ENCODE measurements around the gene PTRHD1. TPM values are rescaled to one million over a fixed set of nuclear protein-coding genes. Genes with fewer than 3 reads are reported as not detected.

PTRHD1 gene
- total and polyA plus RNA-seq, 2 experiments from 2014 or later: 27.5 to 46.2 TPM

DNA sequence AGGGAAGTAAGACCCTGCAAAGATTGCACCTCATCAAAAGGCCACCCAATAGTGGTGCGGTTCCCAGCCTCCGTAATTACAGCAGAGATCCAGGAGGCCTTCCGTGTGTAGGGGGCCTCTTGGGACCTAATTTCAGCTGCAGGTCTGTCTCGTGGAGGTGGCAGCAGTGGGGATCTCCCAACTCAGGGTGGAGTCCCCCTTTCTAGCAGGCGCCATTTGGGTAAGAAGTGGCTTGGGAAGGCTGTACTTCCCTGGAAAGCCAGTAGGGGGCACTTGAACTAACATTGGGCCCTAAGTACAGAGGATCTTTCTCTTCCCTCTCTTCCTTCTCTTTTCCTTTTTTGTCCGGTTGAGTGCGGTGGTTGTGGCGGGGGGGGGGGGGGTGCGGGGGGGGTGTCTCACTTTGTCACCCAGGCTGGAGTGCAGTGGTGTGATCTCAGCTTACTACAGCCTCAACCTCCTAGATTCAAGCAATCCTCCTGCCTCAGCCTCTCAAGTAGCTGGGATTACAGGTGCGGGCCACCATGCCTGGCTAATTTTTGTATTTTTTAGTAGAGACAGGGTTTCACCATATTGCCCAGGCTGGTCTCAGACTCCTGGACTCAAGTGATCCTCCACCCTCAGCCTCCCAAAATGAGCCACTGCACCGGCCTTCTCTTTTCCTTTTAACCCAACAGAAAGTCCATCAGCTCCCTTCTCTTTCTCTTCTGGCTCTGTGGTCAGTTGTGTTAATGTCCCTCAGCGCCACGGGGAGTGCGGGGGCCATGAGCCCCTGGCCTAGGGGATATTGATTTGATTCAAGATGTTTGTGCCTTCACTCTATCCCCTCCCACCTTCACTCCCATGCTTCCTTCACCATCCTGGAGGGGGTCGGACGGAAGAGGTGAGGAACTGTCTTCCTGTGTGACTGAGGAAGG lies 32.0 kb upstream of the PTRHD1 start:
- Histone ChIP-seq H3K4me1 (ENCODE audit: insufficient read depth) (no peaks in the 10 kb centered on the region), H3K9me3 (ENCODE audit: low read depth) (no peaks in the 10 kb centered on the region), H3K4me2 (ENCODE audit: unreplicated experiment) (no peak overlapping the region), H4K20me1 (ENCODE audit: insufficient read depth) (no peaks in the 10 kb centered on the region), H3F3A (ENCODE audit: insufficient read depth) (no peaks in the 10 kb centered on the region), H3K36me3 (ENCODE audit: low read depth) (no peaks in the 10 kb centered on the region), H3K9ac (no peak overlapping the region), H3K79me2 (ENCODE audit: insufficient read depth) (no peaks in the 10 kb centered on the region), H3K27ac (no peak overlapping the region), H3K9me2 (ENCODE audit: insufficient read depth) (no peaks in the 10 kb centered on the region), H2AFZ (no peak overlapping the region), H3K27me3 (replicated peaks; ENCODE audit: insufficient read depth) (no peaks in the 10 kb centered on the region), H3K4me3 (no peak overlapping the region)
- TF ChIP-seq EZH2 (IDR thresholded peaks at IDR 0.05; ENCODE audit: insufficient read depth, poor library complexity, severe bottlenecking) (no peak), EZH2phosphoT487 (IDR thresholded peaks at IDR 0.05; ENCODE audit: insufficient read depth, low read depth) (no peak)
- in situ Hi-C loops (cut with MboI): loop anchor here (10.0 to 25.0 kb wide), 2 partner anchors 312 to 420 kb away; no protein-coding TSS in a partner anchor
- DNase-seq: no peak
- 89 to 91% methylated on average over 16 of the region's 16 CpGs for WGBS, 2 experiments (ENCODE audit: low coverage in 1 of 2, low lambda C conversion rate in 2 of 2, missing lambda C conversion rate in 2 of 2)

DNA sequence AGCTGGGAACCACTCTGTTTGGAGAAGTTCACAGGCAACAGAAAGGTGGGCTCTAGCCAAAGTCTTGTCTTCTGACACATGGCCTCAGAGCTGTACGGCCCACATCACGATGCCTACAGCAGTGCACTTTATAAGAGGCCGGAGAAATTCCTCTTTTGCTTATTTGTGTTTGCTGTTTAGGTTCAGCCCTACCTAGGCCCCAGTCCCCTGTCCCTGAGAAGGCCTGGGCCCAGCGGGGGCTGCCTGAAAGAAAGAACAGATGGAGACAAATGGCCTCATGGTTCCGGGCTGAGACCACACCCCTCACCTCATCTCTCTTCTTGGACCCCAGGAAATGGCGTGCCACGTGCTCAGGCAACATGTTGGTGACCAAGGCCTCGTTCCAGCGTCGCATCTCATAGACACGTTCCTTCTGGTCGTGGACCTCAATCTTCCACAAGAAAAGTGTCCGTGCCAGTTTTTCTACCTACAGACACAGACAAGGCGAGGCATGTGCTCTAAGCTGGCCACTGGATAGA lies 30.9 kb upstream of the PTRHD1 start:
- WGBS, 2 experiments (ENCODE audit: low coverage in 1 of 2, low lambda C conversion rate in 2 of 2, missing lambda C conversion rate in 2 of 2): 96 to 97% methylated on average over 14 of the region's 14 CpGs
- H3K9me3 ChIP-seq (ENCODE audit: low read depth): no peaks in the 10 kb centered on the region
- no peaks in the 10 kb centered on the region for H3K4me1 ChIP-seq (ENCODE audit: insufficient read depth)
- no peaks in the 10 kb centered on the region for H3K79me2 ChIP-seq (ENCODE audit: insufficient read depth)
- H3K4me3 ChIP-seq: no peak overlapping the region
- no peak overlapping the region for H3K9ac ChIP-seq
- H3K36me3 ChIP-seq (ENCODE audit: low read depth): no peaks in the 10 kb centered on the region
- in situ Hi-C loops (cut with MboI): loop anchor here (10.0 kb wide), 1 partner anchor 419 kb away; no protein-coding TSS in a partner anchor
- no peak for DNase-seq
- H3F3A ChIP-seq (ENCODE audit: insufficient read depth): no peaks in the 10 kb centered on the region
- no peak overlapping the region for H3K4me2 ChIP-seq (ENCODE audit: unreplicated experiment)
- no peak overlapping the region for H3K27ac ChIP-seq
- TF ChIP-seq EZH2phosphoT487 (IDR thresholded peaks at IDR 0.05; ENCODE audit: insufficient read depth, low read depth) (no peak), EZH2 (IDR thresholded peaks at IDR 0.05; ENCODE audit: insufficient read depth, poor library complexity, severe bottlenecking) (no peak)
- no peaks in the 10 kb centered on the region for H4K20me1 ChIP-seq (ENCODE audit: insufficient read depth)
- no peaks in the 10 kb centered on the region for H3K9me2 ChIP-seq (ENCODE audit: insufficient read depth)
- no peak overlapping the region for H2AFZ ChIP-seq
- no peaks in the 10 kb centered on the region for H3K27me3 ChIP-seq (replicated peaks; ENCODE audit: insufficient read depth)

DNA sequence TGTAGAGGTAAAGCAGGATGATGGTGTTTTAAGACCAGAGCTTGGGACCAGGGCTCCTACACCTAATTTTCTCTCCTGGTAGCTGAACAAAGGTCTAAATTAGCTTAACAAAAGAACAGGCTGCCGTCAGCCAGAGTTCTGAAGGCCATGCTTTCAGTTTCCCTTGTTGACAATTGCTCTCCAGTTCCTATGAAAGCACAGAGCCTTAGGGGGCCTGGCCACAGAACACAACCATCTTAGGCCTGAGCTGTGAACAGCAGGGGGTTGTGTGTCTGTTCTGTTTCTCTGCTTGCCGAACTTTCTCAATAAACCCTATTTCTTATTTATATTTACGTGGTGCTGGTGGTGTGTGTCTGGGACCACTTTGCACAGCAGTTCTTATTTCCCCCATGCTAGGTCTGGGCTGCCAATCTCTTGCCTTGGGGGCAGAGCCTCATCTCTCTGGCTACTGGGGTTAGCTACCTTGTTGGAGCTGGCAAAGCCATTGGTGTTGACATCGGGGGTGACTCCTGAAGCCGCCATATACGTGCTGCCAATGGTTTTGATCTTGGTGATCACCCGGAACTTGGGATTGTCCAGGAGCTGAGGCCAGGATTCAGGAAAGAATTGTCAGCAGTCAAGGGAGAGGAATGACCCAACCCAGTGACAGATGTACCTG lies 29.0 kb upstream of the PTRHD1 start:
- in situ Hi-C loops (cut with MboI): loop anchor here (10.0 kb wide), 1 partner anchor 417 kb away; no protein-coding TSS in a partner anchor
- Histone ChIP-seq H3K9me3 (ENCODE audit: low read depth) (no peaks in the 10 kb centered on the region), H3K4me1 (ENCODE audit: insufficient read depth) (peaks cover 4% of the 10 kb centered on the region), H3K4me3 (no peak overlapping the region), H3K9me2 (ENCODE audit: insufficient read depth) (no peaks in the 10 kb centered on the region), H3F3A (ENCODE audit: insufficient read depth) (no peaks in the 10 kb centered on the region), H3K27ac (no peak overlapping the region), H3K27me3 (replicated peaks; ENCODE audit: insufficient read depth) (no peaks in the 10 kb centered on the region), H4K20me1 (ENCODE audit: insufficient read depth) (no peaks in the 10 kb centered on the region), H3K9ac (no peak overlapping the region), H3K79me2 (ENCODE audit: insufficient read depth) (no peaks in the 10 kb centered on the region), H3K36me3 (ENCODE audit: low read depth) (no peaks in the 10 kb centered on the region), H3K4me2 (ENCODE audit: unreplicated experiment) (no peak overlapping the region), H2AFZ (no peak overlapping the region)
- WGBS, 2 experiments (ENCODE audit: low coverage in 1 of 2, low lambda C conversion rate in 2 of 2, missing lambda C conversion rate in 2 of 2): 88 to 89% methylated on average over 7 of the region's 7 CpGs
- DNase-seq: no peak
- TF ChIP-seq EZH2 (IDR thresholded peaks at IDR 0.05; ENCODE audit: insufficient read depth, poor library complexity, severe bottlenecking): no peak
- TF ChIP-seq EZH2phosphoT487 (IDR thresholded peaks at IDR 0.05; ENCODE audit: insufficient read depth, low read depth): no peak

DNA sequence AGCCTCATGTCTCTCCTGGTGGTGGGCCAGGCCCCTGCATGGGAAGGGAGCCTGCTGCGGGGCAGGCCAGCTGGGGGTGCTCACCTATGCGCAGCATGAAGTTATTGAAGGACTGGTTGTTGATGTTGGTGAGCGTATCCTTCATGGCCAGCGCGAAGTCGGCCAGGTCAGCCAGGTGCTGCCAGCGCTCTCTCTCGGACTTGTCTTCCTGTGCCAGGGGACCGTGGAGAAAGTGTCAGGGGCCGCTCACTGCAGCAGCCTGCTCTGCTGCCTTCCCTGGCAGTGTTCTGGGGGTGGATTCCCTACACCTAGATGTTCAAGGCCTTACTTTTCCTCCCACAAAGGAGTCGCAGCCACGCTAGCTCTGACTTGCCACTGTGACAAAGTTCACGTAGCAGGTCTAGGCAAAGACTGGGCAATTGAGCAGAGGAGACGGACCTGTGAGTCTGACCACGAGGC lies 28.3 kb upstream of the PTRHD1 start:
- Histone ChIP-seq H3K4me2 (ENCODE audit: unreplicated experiment) (no peak overlapping the region), H3F3A (ENCODE audit: insufficient read depth) (no peaks in the 10 kb centered on the region), H3K9ac (no peak overlapping the region), H3K36me3 (ENCODE audit: low read depth) (no peaks in the 10 kb centered on the region), H3K9me3 (ENCODE audit: low read depth) (no peaks in the 10 kb centered on the region), H3K4me1 (ENCODE audit: insufficient read depth) (peaks cover 11% of the 10 kb centered on the region), H3K4me3 (no peak overlapping the region), H3K79me2 (ENCODE audit: insufficient read depth) (no peaks in the 10 kb centered on the region), H3K27me3 (replicated peaks; ENCODE audit: insufficient read depth) (no peaks in the 10 kb centered on the region), H2AFZ (no peak overlapping the region), H3K9me2 (ENCODE audit: insufficient read depth) (no peaks in the 10 kb centered on the region), H3K27ac (no peak overlapping the region), H4K20me1 (ENCODE audit: insufficient read depth) (no peaks in the 10 kb centered on the region)
- WGBS, 2 experiments (ENCODE audit: low coverage in 1 of 2, low lambda C conversion rate in 2 of 2, missing lambda C conversion rate in 2 of 2): 87 to 90% methylated on average over 15 of the region's 15 CpGs
- DNase-seq: no peak
- in situ Hi-C loops (cut with MboI): loop anchor here (10.0 kb wide), 1 partner anchor 417 kb away; no protein-coding TSS in a partner anchor
- TF ChIP-seq EZH2 (IDR thresholded peaks at IDR 0.05; ENCODE audit: insufficient read depth, poor library complexity, severe bottlenecking) (no peak), EZH2phosphoT487 (IDR thresholded peaks at IDR 0.05; ENCODE audit: insufficient read depth, low read depth) (no peak)
